Metanephros (tissue), 2 donors: ENCODE measurements around the gene POU6F1. TPM values are rescaled to one million over a fixed set of nuclear protein-coding genes. Genes with fewer than 3 reads are reported as not detected.

Source experiments
- small RNA-seq: library from RNA; depleted of rRNA; stranded (forward); fragments of <200 nt; gene quantifications from one replicate; pipeline ENCODE3, GENCODE V24; 2014; ENCODE audit warnings: low replicate concordance
- total RNA-seq: library from RNA; depleted of rRNA; stranded (reverse); fragments of >200 nt; gene quantifications from one replicate; pipeline ENCODE4 v1.2.3, GENCODE V29; 2014

Gene POU6F1, protein sequence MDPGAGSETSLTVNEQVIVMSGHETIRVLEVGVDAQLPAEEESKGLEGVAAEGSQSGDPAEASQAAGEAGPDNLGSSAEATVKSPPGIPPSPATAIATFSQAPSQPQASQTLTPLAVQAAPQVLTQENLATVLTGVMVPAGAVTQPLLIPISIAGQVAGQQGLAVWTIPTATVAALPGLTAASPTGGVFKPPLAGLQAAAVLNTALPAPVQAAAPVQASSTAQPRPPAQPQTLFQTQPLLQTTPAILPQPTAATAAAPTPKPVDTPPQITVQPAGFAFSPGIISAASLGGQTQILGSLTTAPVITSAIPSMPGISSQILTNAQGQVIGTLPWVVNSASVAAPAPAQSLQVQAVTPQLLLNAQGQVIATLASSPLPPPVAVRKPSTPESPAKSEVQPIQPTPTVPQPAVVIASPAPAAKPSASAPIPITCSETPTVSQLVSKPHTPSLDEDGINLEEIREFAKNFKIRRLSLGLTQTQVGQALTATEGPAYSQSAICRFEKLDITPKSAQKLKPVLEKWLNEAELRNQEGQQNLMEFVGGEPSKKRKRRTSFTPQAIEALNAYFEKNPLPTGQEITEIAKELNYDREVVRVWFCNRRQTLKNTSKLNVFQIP
- total RNA-seq: 5.1 TPM

DNA sequence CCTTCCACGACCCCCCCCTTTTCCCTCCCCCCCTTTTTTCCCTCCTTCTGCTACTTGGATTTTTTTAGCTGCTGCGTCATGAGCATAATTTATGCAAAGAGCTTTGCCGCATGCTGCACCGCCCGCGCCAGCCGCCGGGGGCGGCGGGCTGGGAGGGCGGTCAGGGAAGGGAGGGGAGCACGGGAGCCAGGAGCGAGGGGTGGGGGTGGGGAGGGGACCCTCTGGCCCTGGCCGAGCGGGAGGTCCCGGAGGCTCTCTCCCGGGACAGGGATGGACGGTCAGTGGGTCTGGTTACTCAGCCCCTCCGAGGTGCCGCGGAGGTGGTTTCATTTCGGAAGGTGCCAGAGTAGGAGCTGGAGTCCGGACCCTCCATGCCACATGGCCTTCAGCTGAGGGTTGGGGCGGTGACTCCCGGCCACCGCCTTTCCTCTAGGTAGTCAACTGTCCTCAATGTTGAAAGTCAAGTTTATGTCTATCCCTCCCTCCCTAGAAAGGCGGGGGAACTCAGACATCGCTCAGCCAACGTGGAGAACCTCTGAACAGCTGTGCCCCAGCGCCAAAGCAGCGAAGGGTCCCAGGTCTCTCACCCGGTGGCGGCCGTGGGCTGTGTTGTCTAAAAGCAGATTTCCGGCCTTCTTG, at the start of gene POU6F1:
TSS of gene POU6F1 (minus strand) at position 95 of the 639 bp plus-strand sequence. CDS start 11,226 bp downstream, outside the sequence.

DNA sequence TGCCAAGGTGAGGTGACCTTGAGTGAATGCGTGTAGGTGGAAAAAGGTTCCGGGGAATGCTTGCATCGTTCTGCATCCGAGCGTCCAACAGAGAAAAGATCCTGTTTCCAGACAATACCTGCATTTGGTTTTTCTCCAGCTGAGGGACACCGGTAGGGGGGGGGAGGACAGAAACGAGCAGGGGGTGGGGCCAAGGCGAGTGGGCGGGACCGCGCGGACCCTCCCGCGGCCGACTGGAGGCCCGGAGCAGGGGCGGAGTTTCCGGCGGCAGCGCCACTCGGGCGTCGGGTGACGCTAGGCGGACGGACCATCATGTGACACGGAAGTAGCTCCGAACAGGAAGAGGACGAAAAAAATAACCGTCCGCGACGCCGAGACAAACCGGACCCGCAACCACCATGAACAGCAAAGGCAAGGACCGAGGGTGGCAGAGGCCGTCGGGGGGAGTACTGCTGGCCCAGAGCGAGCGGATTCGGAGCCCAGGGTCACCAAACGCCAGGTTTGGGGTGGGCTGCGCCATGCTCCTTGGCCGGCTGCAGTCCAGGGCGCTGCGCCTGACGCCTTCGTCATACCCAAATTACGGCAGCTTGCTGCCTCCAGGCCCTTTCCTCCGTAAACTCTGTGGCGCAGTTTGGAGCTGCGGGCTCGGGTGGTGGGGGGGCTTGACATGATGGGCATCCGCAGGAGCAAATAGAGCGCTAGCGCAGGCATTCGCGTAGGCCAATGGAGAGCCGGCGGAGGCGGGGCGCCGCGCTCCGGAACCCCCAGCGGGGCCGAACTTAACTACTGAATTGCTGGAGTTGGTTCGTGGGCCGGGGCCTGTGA, 20.9 kb upstream of the POU6F1 start, which contains the start of gene DAZAP2:
TSS of gene DAZAP2 (plus strand) at position 317 of the 825 bp plus-strand sequence. CDS start at position 399, 82 bp downstream.

DNA sequence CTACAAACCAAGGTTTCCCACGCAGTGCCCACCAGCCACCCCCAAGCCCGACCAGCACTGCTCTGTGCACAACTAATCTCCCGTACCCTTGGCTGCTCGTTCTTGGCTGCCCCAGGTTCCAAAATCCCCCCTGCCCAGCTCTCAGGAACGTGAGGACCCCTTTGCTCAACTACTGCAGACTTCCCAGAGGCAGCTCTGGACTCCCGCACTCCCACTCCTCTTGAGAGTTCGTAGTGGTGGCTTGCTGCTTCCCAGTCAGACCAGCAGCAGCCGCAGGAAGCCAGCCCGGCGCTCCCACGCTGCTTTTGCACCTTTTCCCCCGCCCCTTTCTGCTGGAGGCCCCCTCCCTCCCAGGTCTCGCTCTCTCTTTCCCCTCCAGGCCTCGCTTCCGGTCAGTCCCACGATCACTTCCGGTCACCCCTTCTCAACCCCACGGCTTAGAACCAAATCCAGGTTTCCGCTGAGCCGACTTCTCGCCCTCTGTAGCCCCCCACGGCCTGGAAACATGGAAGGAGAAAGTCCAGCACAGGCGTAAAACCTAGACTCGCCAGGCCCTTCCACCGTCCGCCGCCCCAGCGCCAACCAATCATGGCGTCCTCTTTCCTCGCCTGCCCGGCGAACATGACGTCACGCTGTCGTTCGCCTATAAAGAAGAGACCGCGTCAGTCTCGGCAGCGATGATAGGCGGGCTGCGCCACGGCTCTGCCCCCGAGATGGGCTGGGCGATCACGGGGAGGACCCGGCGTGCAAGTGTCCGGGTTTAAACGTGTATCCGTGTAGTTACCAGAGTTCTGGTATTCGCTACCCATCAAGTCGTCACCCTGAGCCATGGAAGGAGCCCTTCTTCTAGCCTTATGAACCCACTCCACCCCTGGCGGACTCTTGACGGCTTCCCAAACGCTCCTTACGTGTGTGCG, 45.1 kb downstream of the POU6F1 start, which contains the start of gene TFCP2:
TSS of gene TFCP2 (minus strand) at position 621 of the 917 bp plus-strand sequence. CDS start 713 bp downstream, outside the sequence.

Small RNAs within 50 kb of the gene (small RNA-seq; reads per million reads assigned to genes)
- gene RF00019 (not detected), gene RNU6-199P (not detected)

Other genes with a start within 250 kb of the POU6F1 start
- 76.8 TPM for gene SLC11A2, start 191.7 kb downstream of the POU6F1 start, total RNA-seq
- 67.9 TPM for gene LETMD1, start 169.7 kb downstream of the POU6F1 start, total RNA-seq
- gene CSRNP2, start 134.5 kb downstream of the POU6F1 start, total RNA-seq: 25.7 TPM
- gene TFCP2, start 44.9 kb downstream of the POU6F1 start, total RNA-seq: 37.2 TPM
- gene DAZAP2, start 20.8 kb upstream of the POU6F1 start, total RNA-seq: 184 TPM
- 13.8 TPM for gene SMAGP, start 52.4 kb upstream of the POU6F1 start, total RNA-seq
- 4.3 TPM for gene BIN2, start 106.1 kb upstream of the POU6F1 start, total RNA-seq
- gene CELA1, start 128.6 kb upstream of the POU6F1 start, total RNA-seq: not detected
- 8.6 TPM for gene GALNT6, start 173.3 kb upstream of the POU6F1 start, total RNA-seq
- 3.0 TPM for gene SLC4A8, start 206.8 kb upstream of the POU6F1 start, total RNA-seq